Measurements from ENCODE around the gene BCL2.
A peak's percentile ranks its signal among the peaks of the same experiment; 100 is the strongest.

BCL2 gene

GRCh38 chr18:63155910-63156773 lies 163.4 kb downstream of the BCL2 start:
- Mint-ChIP-seq H3K27me3 (ENCODE audit: low read depth) (peaks cover 9% of the 10 kb centered on the region), H3K4me3 (no peak overlapping the region), H3K27ac (peak overlapping the region; percentile 48 to 90 (median 68)), H3K36me3 (ENCODE audit: low read depth) (no peaks in the 10 kb centered on the region), H3K9me3 (no peaks in the 10 kb centered on the region), H3K4me1 (peaks cover 49% of the 10 kb centered on the region)
- no peak for TF ChIP-seq CTCF (IDR thresholded peaks at IDR 0.05; ENCODE audit: unreplicated experiment in 3 of 3)

GRCh38 chr18:63155169-63155852 lies 164.3 kb downstream of the BCL2 start:
- peaks cover 9% of the 10 kb centered on the region for H3K27me3 Mint-ChIP-seq (ENCODE audit: low read depth)
- H3K9me3 Mint-ChIP-seq: no peaks in the 10 kb centered on the region
- H3K27ac Mint-ChIP-seq: peak overlapping the region; percentile 68 to 90 (median 88)
- H3K4me3 Mint-ChIP-seq: no peak overlapping the region
- H3K36me3 Mint-ChIP-seq (ENCODE audit: low read depth): no peaks in the 10 kb centered on the region
- H3K4me1 Mint-ChIP-seq: peaks cover 51% of the 10 kb centered on the region
- peak; percentile 37 to 61 (median 51) for TF ChIP-seq CTCF (IDR thresholded peaks at IDR 0.05; ENCODE audit: unreplicated experiment in 3 of 3)

- Mint-ChIP-seq H3K4me3 (no peak overlapping the region), H3K4me1 (peaks cover 46% of the 10 kb centered on the region), H3K9me3 (no peaks in the 10 kb centered on the region), H3K36me3 (ENCODE audit: low read depth) (no peaks in the 10 kb centered on the region), H3K27ac (peak overlapping the region; percentile 68 to 90 (median 88)), H3K27me3 (ENCODE audit: low read depth) (peaks cover 9% of the 10 kb centered on the region)
- TF ChIP-seq CTCF (IDR thresholded peaks at IDR 0.05; ENCODE audit: unreplicated experiment in 3 of 3): no peak
These were observed 165.0 kb downstream of the BCL2 start for GRCh38 chr18:63154350-63155152.

GRCh38 chr18:63152791-63153190 lies 166.8 kb downstream of the BCL2 start:
- Mint-ChIP-seq H3K36me3 (ENCODE audit: low read depth) (no peaks in the 10 kb centered on the region), H3K27ac (peak overlapping the region in 2 of 3 experiments; percentile 9 to 36), H3K27me3 (ENCODE audit: low read depth) (peaks cover 9% of the 10 kb centered on the region), H3K4me1 (peaks cover 49% of the 10 kb centered on the region), H3K9me3 (no peaks in the 10 kb centered on the region), H3K4me3 (no peak overlapping the region)
- no peak for TF ChIP-seq CTCF (IDR thresholded peaks at IDR 0.05; ENCODE audit: unreplicated experiment in 3 of 3)

GRCh38 chr18:63152096-63152495 lies 167.5 kb downstream of the BCL2 start:
- TF ChIP-seq CTCF (IDR thresholded peaks at IDR 0.05; ENCODE audit: unreplicated experiment in 3 of 3): no peak
- Mint-ChIP-seq H3K27ac (peak overlapping the region in 2 of 3 experiments; percentile 41 to 49), H3K27me3 (ENCODE audit: low read depth) (peaks cover 9% of the 10 kb centered on the region), H3K4me1 (peaks cover 49% of the 10 kb centered on the region), H3K4me3 (no peak overlapping the region), H3K36me3 (ENCODE audit: low read depth) (no peaks in the 10 kb centered on the region), H3K9me3 (no peaks in the 10 kb centered on the region)
